GM21528 (cell line): ENCODE data around the gene ITGBL1.
"Not testable (repeated sequence)": the region's sequence is repeated elsewhere in the genome, so short reads cannot be mapped to it uniquely, and the experiment has no call there.

Experiments used
- ATAC-seq: cut with Tn5 transposase; IDR thresholded peaks from one replicate; pipeline ENCODE4 v1.9.1; 2021; ENCODE audit warnings: mild to moderate bottlenecking, moderate library complexity; ENCODE audit not compliant: unreplicated experiment, low FRiP score

ITGBL1 gene

DNA sequence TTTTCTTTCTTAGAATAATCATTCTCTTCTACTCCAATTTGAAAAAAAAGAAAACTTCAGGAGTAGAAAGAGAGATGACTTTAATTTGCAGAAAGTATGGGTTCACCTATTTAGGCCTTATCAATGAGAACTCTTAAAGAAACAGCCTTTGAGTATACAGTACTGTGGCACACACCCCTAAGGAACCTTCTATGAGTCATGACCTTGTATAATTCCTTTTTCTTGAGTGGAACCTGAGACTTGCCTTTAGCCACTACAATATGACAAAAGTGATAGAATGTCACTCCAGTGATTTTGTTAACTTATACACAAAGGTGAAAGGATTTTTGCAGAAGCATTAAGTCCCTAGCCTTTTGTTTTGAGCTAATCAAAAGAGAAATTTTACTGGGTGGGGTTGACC is 58.7 kb downstream of the ITGBL1 start:
- no peak for ATAC-seq

DNA sequence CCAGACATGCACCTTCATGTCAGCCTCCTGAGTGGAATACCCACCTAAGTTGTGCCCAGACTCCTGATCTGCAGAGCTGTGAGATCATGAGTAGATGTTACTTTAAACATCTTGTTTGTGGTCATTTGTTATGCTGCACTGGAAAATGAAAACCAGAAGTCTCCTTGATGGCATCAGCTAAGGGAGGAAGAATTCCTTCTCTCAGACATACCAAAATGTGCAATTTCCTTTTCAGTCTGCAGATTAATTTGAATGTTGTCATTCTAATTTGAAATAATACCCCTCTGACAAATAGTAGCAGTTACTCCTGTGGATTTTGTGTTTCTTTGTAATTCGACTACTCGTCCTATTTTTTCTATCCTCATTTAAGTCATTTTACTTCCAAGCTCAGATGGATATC is 59.3 kb downstream of the ITGBL1 start:
- no peak for ATAC-seq

DNA sequence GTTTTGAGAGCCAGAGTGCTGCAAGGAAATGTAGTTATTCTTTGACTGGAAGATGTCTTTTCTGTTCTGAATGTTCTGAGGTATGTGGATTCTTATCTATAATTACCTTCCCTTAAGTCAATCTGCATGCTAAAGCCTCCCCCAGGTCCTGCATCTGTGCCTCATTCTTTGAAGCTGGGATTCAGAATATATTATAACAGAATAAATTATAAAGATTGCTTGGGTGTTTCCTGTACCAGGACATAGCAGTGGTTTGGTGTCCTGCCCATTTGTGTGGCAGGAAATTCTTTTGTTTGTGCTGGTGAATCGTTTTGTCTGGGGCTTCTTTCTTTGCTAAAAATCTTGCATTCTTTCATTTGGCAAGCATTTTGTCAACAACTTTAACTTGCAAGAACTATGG is 60.2 kb downstream of the ITGBL1 start:
- no peak for ATAC-seq

DNA sequence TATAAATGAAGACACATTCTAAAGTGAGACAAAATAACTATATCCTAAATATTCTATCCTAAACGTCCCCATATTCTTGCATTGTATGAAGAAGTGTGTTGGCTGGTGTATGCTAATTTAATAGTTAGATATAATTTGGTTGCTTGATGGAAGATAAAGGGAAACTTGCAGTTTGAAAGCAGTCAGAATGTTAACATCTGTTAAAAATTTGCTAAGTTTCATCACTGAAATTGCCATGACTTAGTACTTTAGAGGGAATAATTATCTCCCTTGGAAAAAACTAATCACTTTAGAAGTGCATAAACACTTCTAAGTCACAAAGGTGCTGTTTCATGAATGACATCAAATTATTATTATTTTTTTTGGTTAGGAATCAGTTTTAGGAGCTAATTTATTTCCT is 61.6 kb downstream of the ITGBL1 start:
- ATAC-seq: no peak

DNA sequence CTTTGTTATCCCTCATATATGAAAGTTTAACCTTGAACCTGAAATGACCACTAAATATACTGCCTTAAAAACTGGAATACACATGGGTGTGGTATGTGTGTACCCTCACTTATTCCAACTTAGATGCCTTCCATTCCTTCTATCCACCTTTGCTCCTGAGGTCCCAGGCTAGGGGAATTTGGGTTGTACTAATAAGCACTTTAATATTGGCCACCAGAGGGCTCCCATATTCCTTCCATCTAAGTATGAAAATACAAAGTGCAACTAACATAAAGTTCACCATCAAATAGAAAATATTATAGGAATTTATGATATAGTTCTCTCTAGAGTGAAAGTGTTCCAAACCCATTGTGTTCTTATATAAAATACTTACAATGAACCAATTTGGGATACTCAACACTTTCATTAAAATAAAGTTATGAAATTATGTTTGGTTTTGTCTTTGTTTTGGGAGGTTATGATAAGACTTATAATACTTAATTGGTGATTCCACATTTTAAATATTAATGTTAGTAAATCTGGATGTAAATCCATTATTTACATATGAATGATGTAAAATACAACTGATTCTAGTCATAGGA is 62.3 kb downstream of the ITGBL1 start:
- ATAC-seq: peak; percentile 67

DNA sequence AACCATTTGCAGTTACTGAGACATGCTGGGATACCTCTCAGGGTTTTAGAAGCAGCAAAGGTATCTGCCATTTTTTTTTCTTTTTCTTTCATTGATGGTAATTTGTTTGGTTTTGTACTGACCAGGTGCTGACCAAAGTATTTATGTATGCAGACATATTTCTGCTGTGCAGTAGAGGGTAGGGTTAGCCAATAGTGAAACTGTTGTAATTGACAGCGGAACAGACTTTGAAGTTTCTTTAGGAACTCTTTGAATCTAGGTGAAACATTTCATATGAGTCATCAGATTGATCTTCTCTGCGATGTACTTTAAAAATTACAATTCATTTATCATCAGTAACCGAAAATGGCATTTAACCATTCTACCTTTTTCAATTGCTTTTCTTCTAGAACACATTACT is 63.0 kb downstream of the ITGBL1 start:
- ATAC-seq: no peak

DNA sequence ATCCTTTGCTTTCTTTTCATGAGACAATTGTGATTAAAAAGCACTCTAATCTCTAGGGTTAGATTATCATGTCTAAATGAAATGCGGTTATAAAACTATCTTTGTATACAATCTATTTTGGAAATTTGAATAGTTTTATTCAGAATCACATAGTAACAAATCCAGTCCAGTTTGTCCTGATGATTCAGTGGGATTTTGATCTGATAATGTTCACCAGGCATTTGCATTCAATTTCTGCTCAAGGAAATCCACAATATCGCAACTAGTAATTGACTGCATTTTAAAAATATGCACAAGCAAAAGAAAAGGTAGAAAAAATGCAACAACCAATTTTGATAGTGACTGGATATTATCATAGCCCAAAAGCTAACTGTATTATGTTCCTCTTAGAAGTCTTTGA is 63.8 kb downstream of the ITGBL1 start:
- ATAC-seq: no peak

DNA sequence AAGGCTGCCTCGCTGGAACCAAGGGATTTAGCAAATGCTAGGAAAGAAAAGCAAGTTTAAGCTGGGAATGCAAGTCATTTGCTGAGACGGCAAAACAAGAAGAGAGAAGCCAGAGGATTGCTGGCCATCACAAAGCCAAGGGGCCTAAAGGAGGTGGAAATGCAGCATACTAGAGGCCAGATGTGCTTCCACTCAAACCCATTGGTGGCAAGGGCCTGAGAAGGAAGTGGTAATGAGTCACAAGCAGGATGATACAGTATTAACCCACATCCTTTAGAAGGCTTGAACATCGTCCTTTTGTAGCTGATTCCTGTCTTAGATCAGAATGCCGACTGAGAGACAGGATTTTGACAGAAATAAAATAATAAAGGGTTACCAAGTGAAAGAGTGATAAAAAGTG is 68.2 kb downstream of the ITGBL1 start:
- ATAC-seq: peak; percentile 65

DNA sequence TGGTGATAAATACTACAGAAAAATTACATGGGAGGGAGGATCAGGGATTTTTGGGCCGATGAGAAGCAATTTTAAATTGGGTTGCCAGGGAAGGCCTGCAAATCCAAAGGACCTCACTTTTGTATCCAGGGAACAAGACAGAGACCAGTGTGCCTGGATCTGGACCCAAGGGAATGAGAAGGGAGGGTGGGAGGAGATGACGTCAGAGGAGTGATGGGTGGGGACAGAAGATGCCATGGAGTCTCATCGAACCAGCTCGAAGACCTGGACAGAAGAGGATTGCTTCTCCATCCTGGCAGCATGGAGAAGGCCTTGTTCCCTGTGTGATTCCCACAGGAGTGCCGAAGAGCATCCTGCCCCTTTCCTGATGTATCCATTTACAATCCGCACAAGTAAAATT is 68.9 kb downstream of the ITGBL1 start:
- no peak for ATAC-seq

DNA sequence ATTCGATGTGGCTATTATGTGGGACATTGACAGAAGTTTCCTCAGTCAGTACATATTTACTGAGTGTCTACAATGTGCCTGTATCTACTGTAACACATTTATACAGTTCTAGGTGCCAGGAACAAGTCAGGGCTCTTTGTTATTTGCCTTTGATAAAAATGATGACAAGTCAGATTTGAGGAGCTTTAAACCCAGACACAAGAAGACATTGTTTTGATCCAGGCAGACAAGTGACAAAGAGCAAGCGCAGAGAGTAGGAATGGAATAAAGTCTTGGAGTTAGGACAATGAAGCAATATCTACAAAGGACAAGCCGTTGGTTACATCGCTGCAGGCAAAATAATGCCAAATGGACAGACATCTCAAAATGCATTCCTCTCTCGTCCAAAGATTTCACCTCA is 70.1 kb downstream of the ITGBL1 start:
- ATAC-seq: no peak

DNA sequence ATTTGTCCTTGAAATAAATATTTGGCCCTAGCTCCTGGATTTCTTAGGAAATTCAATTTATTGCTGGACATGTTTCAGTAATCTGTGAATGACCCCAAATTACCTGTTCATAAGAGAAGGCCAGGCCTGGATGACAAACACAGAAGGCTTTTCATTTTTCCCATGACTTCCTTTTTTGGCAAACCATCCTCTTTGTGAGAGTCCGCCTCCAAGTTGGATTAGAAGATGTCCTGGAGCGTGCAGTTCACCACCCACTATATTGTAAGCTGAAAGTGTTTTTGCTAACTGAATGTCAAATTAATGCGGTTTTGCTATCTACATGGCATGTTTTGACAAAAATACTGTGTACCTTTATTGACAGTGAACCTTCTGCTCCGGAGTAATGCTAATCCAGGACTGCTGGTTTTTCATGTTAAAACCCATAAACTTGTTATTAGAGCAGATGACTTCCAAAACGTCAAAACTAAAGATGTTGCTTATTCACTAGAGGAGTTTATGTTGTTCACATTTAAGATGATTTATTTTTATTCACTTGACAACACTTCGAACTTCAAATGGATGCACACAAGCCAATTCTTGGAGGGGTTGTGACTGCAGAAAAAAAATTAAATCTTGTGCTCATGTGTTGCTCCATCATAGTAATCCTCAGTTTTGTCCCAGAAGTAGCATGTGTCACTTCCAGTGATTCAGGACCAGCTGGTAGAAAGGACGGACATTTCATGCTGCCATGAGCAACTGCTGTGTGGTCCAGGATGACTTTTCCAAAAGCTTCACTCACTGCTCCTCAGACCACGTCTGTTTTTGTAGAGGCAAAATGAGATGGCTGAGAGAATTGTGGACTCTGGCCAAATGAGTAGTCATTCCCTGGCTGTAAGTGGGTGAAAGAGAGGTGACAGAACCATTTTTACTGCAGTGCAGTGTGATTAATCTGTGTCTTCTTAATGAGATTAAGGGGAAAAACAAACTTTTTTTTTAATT is 71.0 kb downstream of the ITGBL1 start:
- ATAC-seq: no peak

DNA sequence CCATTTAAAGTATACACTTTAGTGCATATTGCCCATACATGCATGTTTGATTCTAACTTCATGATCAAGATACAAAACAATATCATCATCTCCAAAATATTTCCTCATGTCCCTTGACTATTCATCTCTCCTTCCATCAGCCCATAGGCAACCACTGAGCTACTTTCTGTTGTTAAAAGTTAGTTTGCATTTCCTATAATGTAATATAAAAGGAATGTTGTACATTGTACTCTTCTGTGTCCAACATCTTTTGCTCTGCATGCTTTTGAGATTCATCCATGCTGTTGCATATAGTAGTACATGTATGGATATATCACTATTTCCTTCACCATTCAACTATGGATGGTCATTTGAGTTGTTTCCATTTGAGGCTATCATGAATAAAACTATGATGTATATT is 74.7 kb downstream of the ITGBL1 start:
- ATAC-seq: no peak

DNA sequence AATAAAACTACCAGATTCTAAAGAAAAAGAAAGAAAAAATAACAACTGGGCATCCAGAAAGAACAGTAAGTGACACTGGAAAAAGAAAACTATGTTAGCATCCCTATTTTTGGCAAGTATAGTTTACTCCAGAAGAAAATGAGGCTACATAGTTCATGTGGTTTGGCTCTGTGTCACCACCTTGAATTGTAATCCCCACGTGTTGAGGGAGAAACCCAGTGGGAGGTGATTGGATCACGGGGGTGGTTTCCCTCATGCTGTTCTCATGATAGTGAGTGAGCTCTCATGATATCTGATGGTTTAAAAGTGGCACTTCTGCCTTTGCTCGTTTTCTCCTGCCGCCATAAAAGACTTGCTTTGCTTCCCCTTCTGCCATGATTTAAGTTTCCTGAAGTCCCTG is 76.9 kb downstream of the ITGBL1 start:
- no peak for ATAC-seq

DNA sequence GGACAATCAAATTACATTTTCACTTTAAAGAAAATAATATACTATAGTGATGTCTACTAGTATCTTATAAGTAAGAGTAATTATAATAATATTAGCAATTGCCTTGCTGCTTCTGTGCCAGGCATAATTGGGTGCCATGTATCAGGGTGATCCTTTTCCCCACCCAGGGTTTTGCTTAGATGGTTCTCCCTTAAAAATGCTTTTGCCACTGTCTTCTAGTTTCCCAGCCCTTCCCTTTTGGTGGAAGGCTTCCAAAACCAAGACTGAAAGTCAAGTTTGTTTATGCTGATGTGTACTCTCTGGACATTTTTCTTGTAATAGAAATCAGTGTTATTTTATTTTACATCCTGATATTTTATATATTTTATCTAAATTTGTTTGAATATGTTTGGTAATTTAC is 77.8 kb downstream of the ITGBL1 start:
- no peak for ATAC-seq

DNA sequence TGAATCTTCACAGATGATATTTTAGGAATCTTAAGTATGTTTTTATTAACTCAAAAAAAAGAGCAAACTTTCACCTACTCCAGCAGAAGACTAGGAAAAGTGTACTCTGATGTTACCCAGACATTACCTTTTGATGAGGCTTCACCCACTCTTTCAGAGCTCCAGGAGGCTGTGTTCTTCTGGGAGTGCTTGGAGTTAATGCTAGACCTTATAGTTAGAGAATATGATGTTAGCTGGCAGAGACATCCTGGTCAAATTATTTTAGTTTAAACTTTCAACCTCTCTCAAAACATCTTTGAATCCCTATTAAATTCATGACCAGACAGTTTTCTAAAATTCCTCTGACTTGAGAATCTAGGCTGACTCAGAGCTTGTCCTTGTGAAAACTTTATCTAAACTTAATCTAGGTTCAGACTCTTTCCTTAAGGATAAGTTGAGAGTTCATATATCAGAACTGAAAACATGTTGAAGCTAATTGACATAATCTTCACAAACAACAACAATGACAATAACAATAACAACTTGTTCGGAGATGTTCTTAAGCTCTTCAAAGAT is 82.8 kb downstream of the ITGBL1 start:
- no peak for ATAC-seq

DNA sequence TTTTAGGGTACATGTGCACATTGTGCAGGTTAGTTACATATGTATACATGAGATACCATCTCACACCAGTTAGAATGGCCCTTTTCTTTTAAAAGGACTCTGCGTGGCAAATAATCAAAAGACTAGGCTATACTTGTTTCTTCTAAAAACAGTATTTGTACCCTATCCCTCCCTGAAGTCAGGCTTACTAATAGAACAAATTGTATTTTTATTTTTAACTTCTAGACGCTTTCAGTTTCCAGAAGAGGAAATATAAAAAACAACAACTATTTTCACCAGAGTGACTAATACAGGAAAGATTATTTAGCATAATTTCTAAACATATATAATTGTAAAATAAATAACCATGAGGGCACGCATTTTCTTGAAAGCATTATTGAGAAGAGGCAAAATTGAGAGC is 83.6 kb downstream of the ITGBL1 start:
- ATAC-seq: no peak

DNA sequence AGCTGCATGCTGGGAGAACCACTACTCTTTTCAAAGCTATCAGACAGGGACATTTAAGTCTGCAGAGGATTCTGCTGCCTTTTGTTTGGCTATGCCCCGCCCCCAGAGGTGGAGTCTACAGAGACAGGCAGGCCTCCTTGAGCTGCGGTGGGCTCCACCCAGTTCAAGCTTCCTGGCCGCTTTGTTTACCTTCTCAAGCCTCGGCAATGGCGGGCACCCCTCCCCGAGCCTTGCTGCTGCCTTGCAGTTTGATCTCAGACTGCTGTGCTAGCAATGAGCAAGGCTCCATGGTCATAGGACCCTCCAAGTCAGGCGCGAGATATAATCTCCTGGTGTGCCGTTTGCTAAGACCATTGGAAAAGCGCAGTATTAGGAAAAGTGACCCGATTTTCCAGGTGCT is 92.1 kb downstream of the ITGBL1 start:
- ATAC-seq: not testable (repeated sequence)

DNA sequence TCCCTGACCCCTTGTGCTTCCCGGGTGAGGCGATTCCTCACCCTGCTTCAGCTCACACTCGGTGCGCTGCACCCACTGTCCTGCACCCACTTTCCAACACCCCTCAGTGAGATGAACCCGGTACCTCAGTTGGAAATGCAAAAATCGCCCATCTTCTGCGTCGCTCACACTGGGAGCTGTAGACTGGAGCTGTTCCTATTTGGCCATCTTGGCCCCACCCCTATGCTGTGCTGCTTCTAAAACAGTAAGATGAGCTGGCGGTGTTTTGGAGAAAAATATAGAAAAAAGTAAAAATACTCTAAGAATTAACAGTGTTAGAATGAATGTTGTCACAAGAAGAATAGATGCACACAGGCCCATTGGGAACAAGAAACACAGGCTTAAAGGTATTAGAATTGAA is 92.5 kb downstream of the ITGBL1 start:
- no peak for ATAC-seq

DNA sequence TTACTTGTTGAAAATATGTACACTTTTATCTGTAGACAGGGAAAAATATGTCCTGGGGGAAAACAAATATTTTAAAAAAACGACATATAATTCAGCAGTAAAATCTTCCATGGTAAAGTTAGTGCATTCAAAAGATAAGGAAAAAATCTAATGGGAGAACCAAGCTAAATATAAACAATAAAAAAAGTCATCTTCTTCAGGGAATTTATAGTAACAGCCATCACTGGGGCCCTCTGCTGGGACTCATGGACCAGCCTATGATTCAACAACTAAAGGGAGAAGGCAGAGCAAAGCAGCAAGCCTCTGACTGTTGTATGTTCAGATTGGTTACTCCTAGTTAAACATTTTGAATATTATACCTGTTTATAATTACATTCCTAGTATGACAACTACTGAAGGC is 93.0 kb downstream of the ITGBL1 start:
- no peak for ATAC-seq

DNA sequence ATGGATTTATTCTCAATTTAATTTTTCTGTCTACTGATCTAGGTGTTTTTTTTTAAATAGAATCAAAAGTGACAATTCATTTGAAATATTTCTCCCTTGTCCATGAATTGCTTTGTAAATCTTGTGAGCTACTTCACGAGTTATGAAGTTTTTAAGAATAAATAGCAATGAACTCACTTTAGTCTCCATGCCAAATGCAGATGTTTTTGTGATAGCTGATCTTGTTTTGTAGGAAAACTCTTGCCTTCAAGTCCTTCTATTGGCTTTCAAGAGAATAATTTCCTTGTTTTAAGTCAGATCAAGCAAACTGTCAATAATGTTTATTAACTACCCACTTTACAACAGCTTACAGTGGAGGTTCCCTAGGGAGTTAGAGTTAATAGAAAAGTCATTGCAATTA is 99.8 kb downstream of the ITGBL1 start:
- no peak for ATAC-seq

DNA sequence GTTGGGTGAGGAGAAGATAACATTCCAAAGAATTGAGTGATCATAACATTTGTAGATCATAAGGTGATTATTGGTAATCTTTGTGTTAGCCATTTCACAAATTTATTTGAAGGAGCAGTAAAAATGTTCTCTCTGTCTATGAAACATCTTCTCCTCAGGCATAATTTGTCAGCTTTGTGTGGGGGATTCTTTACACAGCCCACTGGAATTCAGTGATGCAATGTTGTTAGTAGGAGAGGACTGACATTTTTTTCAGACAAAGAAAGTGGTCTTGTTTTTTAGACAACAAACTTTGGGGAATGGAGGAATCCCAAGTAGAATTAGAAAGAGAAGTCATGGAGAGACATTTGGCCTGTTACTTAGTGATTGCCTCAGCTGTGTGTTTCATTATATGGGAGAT is 100.3 kb downstream of the ITGBL1 start:
- no peak for ATAC-seq
